GM13977 (cell line): Measurements from ENCODE around the gene PDE1A.
"Not testable (repeated sequence)": the region's sequence is repeated elsewhere in the genome, so short reads cannot be mapped to it uniquely, and the experiment has no call there.

ENCODE experiments used
- DNase-seq: peaks from one replicate; pipeline ENCODE4 v3.0.0; 2012; ENCODE audit warnings: low spot score
- in situ Hi-C: fragments of 300-500 bp; cut with MboI; formaldehyde crosslinking; loops from one replicate; pipeline ENCODE4 v1.12.0; 2022; ENCODE audit warnings: low sequenced_read_pairs, low pct_unique_long_range_greater_than_20kb, mixed read lengths, inconsistent platforms; ENCODE audit not compliant: unreplicated experiment
- TF ChIP-seq, protein P1 (sequence below): IDR thresholded peaks from 2 replicates; pipeline ENCODE4 v1.5.1; 2012; ENCODE audit warnings: mild to moderate bottlenecking, control low read depth; ENCODE audit not compliant: insufficient read depth; ENCODE audit errors: extremely low read depth, missing control alignments

The PDE1A gene

DNA sequence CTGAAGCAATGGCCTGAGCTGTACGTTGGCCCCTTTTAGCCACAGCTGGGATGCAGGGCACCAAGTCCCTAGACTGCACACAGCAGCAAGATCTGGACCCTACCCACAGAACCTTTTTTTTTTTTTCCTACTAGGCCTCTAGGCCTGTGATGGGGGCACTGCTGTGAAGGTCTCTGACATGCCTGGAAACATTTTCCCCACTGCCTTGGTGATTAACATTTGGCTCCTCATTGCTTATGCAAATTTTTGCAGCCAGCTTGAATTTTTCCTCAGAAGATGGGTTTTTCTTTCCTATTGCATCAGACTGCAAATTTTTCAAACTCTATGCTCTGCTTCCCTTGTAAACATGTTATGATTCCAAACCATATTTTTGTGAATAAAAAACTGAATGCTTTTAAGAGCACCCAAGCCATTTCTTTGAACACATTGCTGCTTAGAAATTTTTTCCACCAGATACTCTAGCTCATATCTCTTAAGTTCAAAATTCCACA is 33.5 kb downstream of the PDE1A start:
- DNase-seq, result no peak
- TF ChIP-seq, protein P1, sequence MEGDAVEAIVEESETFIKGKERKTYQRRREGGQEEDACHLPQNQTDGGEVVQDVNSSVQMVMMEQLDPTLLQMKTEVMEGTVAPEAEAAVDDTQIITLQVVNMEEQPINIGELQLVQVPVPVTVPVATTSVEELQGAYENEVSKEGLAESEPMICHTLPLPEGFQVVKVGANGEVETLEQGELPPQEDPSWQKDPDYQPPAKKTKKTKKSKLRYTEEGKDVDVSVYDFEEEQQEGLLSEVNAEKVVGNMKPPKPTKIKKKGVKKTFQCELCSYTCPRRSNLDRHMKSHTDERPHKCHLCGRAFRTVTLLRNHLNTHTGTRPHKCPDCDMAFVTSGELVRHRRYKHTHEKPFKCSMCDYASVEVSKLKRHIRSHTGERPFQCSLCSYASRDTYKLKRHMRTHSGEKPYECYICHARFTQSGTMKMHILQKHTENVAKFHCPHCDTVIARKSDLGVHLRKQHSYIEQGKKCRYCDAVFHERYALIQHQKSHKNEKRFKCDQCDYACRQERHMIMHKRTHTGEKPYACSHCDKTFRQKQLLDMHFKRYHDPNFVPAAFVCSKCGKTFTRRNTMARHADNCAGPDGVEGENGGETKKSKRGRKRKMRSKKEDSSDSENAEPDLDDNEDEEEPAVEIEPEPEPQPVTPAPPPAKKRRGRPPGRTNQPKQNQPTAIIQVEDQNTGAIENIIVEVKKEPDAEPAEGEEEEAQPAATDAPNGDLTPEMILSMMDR, result no peak
- in situ Hi-C loops, result no loop called here

DNA sequence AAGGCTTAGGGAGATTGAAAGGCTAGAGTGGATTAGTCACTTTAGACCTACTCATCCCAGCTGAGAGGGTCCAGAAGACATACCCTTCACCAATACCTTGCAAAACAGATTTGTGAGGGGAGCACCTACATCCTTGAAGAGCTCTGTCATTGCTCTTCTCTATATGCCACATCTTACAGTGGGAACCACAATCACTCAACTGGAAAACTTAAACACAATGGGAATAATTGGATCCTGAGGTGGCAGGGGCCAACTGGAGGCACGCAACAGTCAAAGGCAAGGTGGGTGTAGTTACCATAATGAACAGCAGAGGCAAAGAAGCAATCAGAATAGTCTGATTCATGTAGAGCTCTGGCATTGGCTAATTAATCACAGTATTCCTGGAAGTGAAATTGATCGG is 35.4 kb downstream of the PDE1A start:
- TF ChIP-seq, protein P1, result no peak
- no peak for DNase-seq
- in situ Hi-C loops, result no loop called here

DNA sequence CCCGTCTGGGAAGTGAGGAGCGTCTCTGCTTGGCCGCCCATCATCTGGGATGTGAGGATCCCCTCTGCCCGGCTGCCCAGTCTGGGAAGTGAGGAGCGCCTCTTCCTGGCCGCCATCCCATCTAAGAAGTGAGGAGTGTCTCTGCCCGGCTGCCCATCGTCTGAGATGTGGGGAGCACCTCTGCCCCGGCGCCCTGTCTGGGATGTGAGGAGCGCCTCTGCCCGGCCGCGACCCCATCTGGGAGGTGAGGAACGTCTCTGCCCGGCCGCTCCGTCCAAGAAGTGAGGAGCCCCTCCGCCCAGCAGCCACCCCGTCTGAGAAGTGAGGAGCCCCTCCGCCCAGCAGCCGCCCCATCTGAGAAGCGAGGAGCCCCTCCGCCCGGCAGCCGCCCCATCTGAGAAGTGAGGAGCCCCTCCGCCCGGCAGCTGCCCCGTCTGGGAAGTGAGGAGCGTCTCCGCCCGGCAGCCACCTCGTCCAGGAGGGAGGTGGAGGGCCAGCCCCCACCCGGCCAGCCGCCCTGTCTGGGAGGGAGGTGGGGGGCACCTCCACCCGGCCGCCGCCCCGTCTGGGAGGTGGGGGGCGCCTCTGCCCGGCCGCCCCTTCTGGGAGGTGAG is 40.5 kb downstream of the PDE1A start:
- DNase-seq, in situ Hi-C loops: not testable (repeated sequence)

DNA sequence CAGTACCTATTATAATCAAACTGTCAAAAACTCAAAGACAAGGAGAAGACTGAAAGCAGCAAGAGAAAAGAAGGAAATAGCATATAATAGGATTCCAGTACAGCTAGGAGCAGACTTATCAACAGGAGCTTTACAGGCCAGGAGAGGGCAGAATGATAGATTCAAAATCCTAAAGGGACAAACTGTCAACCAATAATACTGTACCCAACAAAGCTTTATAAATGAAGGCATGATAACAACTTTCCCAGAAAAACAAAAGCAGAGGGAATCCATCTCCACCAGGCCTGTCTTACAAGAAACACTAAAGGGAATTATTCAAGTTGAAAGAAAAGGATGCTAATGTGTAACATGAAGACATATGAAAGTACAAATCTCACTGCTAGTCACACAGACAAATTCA is 42.0 kb downstream of the PDE1A start:
- no peak for DNase-seq
- in situ Hi-C loops, result no loop called here
- TF ChIP-seq, protein P1, result no peak

DNA sequence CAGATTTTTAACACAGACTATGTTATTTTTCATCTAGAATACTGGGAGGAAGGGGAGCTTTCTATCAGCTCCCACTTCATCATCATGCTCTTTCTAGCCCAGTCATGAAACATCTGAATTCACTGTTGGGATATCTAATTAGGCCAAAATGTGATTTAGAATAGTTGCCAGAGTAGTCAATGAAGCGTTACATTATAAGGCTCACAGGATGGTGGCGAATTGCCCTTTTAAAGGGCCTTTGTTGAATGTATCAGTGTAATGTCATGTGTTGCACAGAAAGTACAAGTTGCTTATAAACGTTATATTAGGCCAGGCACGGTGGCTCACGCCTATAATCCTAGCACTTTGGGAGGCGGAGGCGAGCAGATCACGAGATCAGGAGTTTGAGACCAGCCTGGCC is 45.6 kb downstream of the PDE1A start:
- in situ Hi-C loops, result no loop called here
- DNase-seq, result no peak
- TF ChIP-seq, protein P1, result no peak

DNA sequence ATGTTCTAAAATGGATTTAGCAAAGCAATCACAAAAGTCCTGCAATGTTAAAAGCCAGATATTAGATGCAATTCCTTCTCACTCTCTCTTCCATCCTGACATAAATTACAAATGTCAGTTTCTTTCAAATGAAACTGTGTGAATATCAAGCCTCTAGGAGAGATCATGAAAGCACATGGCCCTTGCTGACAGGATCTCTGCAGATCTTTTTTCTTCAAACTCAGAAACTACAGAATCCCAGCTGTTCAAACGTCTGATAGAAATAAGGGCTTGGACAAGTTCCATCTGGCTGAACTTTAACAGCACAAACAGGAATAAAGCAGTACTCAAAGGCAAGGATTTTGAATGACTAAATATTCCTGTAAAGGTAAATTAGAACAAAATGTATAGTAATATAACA is 47.6 kb downstream of the PDE1A start:
- TF ChIP-seq, protein P1, result no peak
- no peak for DNase-seq
- in situ Hi-C loops, result no loop called here

DNA sequence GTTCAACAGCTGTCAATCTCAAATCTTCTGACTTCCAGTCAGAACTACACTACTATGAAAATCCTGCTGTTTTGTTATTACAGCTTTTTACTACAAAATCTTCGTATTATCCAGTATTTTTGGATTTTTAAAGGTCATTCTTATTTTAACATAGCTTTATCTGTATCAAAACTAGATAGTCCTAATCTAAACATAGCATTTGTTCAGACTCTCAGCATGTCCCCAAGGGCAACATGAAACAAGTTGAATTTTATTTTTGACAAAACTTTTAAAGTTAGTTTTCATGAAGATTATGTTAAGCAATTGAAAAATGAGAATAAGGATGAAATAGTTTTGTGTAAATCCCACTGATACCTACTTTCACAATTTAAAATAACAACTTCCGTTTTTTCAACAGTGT is 48.1 kb downstream of the PDE1A start:
- TF ChIP-seq, protein P1, result no peak
- in situ Hi-C loops, result no loop called here
- DNase-seq, result no peak
